ENCODE measurements around the gene PNLIPRP2.

- TF ChIP-seq EZH2 (IDR thresholded peaks at IDR 0.05): no peak
- no peak for TF ChIP-seq CTCF (IDR thresholded peaks at IDR 0.05)
- TF ChIP-seq EZH2phosphoT487 (IDR thresholded peaks at IDR 0.05): no peak
Observed at GRCh38 chr10:116630020-116630419, 9.3 kb downstream of the PNLIPRP2 start.
